HCT116 (cell line): Measurements from ENCODE around the gene GNB1L. TPM values are rescaled to one million over a fixed set of nuclear protein-coding genes. Genes with fewer than 3 reads are reported as not detected.

ENCODE experiments used
- ATAC-seq: fragments of 200-7000 bp; cut with Tn5 transposase; 2 replicates; pipeline ENCODE4 v1.9.1; 2020; ENCODE audit warnings: mild to moderate bottlenecking, moderate library complexity
- BruUV-seq: library from RNA; stranded (reverse); fragments of 400-500 nt; replicated peaks from 2 replicates; lab custom pipeline; 2021; lab: Mats Ljungman, UMichigan
- CTCF ChIA-PET: fragments of 300-600 bp; sonication (Branson Sonifier 250); formaldehyde crosslinking; loops from one replicate; lab custom pipeline; 2021; ENCODE audit warnings: antibody characterized with exemption; lab: Charles Lee
- POLR2A ChIA-PET: fragments of 300-600, 350-600 bp; sonication (Branson Sonifier 250); formaldehyde crosslinking; loops from one replicate; lab custom pipeline; 2021; ENCODE audit warnings: antibody characterized with exemption; lab: Charles Lee
- RAD21 ChIA-PET, 2 experiments: fragments of 300-600 bp; sonication (Branson Sonifier 250); formaldehyde crosslinking; loops; one replicate each; lab custom pipeline; 2023; ENCODE audit warnings: low total read pairs in 2 of 2; ENCODE audit not compliant: uncharacterized antibody in 2 of 2, unreplicated experiment in 2 of 2, low non-redundant PET in 1 of 2; lab: Charles Lee
- DNase-seq: peaks from one replicate; pipeline ENCODE4 v3.0.0-alpha.2; 2010; ENCODE audit warnings: low read depth, low spot score
- H2AFZ ChIP-seq: fragments of 200-600 bp; shearing (Covaris generic), sonication (generic); 2 replicates; pipeline ENCODE4 v1.6.1; 2017; ENCODE audit warnings: low read depth, mixed run types, mixed read lengths, antibody characterized with exemption, low read length; ENCODE audit not compliant: poor library complexity, severe bottlenecking
- H3K27ac ChIP-seq: 2 replicates; pipeline ENCODE4 v1.5.1; 2012; ENCODE audit warnings: low read depth, low read length
- H3K27me3 ChIP-seq: fragments of 200-600 bp; sonication (generic); 2 replicates; pipeline ENCODE4 v1.6.1; 2016; ENCODE audit warnings: mixed run types, low read length, mixed read lengths; ENCODE audit not compliant: insufficient read depth
- H3K36me3 ChIP-seq, 2 experiments: fragments of 200-500 bp in 1 of 2; fragments of 200-600 bp in 1 of 2; sonication (Bioruptor generic) in 1 of 2; sonication (generic) in 1 of 2; 2 replicates each; pipeline versions ENCODE4 v1.5.1 to v1.6.1; 2014 to 2016; ENCODE audit warnings: low read length in 2 of 2, inconsistent platforms in 1 of 2, mixed read lengths in 1 of 2, mixed run types in 1 of 2; ENCODE audit not compliant: insufficient read depth in 2 of 2, control insufficient read depth in 1 of 2
- H3K4me1 ChIP-seq, 2 experiments: fragments of 200-600 bp in 1 of 2; sonication (generic) in 1 of 2; 2 replicates each; pipeline versions ENCODE4 v1.5.1 to v1.6.1; 2012 to 2017; ENCODE audit warnings: low read length in 2 of 2, inconsistent platforms in 1 of 2, mild to moderate bottlenecking in 1 of 2, mixed read lengths in 1 of 2, mixed run types in 1 of 2, moderate library complexity in 1 of 2; ENCODE audit not compliant: insufficient read depth in 2 of 2, control insufficient read depth in 1 of 2
- H3K4me2 ChIP-seq: fragments of 200-600 bp; sonication (generic); 2 replicates; pipeline ENCODE4 v1.6.1; 2017; ENCODE audit warnings: mixed run types, low read length, mixed read lengths
- H3K4me3 ChIP-seq, 2 experiments: fragments of 200-600 bp in 1 of 2; sonication (generic) in 1 of 2; replicated peaks in 1 of 2; 2 replicates each; pipeline ENCODE4 v1.5.1; 2011 to 2016; ENCODE audit warnings: low read length in 2 of 2, control low read depth in 1 of 2, low read depth in 1 of 2, mild to moderate bottlenecking in 1 of 2, mixed read lengths in 1 of 2, mixed run types in 1 of 2
- H3K79me2 ChIP-seq: fragments of 200-600 bp; sonication (generic); 2 replicates; pipeline ENCODE4 v1.6.1; 2017; ENCODE audit warnings: mild to moderate bottlenecking, mixed run types, low read length, moderate library complexity, mixed read lengths; ENCODE audit not compliant: insufficient read depth
- H3K9ac ChIP-seq: fragments of 200-600 bp; sonication (generic); 2 replicates; pipeline ENCODE4 v1.6.1; 2016; ENCODE audit warnings: low read length, mixed read lengths
- H3K9me2 ChIP-seq: fragments of 200-600 bp; sonication (generic), shearing (Covaris generic); 2 replicates; pipeline ENCODE4 v1.6.1; 2017; ENCODE audit warnings: mixed run types, mild to moderate bottlenecking, moderate library complexity; ENCODE audit not compliant: insufficient read depth
- H3K9me3 ChIP-seq, 2 experiments: fragments of 200-500 bp in 1 of 2; fragments of 200-600 bp in 1 of 2; sonication (Bioruptor generic) in 1 of 2; sonication (generic) in 1 of 2; 2 replicates each; pipeline ENCODE4 v1.6.1; 2014 to 2017; ENCODE audit warnings: low read length in 2 of 2, mixed read lengths in 2 of 2, inconsistent platforms in 1 of 2, low read depth in 1 of 2, mild to moderate bottlenecking in 1 of 2, mixed run types in 1 of 2, moderate library complexity in 1 of 2; ENCODE audit not compliant: control insufficient read depth in 1 of 2, insufficient read depth in 1 of 2
- H4K20me1 ChIP-seq: fragments of 200-600 bp; sonication (generic), shearing (Covaris generic); 2 replicates; pipeline ENCODE4 v1.6.1; 2017; ENCODE audit warnings: mixed run types, mild to moderate bottlenecking, moderate library complexity; ENCODE audit not compliant: insufficient read depth
- CBX3 ChIP-seq: IDR thresholded peaks from 2 replicates; pipeline ENCODE4 v1.6.1; 2012; ENCODE audit warnings: low read depth
- CEBPB ChIP-seq: IDR thresholded peaks from 2 replicates; pipeline ENCODE4 v1.6.1; 2012; ENCODE audit warnings: low read depth
- EGR1 ChIP-seq: IDR thresholded peaks from 2 replicates; pipeline ENCODE4 v1.6.1; 2012; ENCODE audit warnings: low read depth
- ELF1 ChIP-seq: IDR thresholded peaks from 2 replicates; pipeline ENCODE4 v1.6.1; 2012; ENCODE audit warnings: low read depth, borderline replicate concordance
- EZH2 ChIP-seq: fragments of 200-600 bp; sonication (generic); IDR thresholded peaks from 2 replicates; pipeline ENCODE4 v1.6.1; 2017; ENCODE audit warnings: antibody characterized with exemption, mixed run types
- EZH2phosphoT487 ChIP-seq: fragments of 200-600 bp; IDR thresholded peaks from 2 replicates; pipeline ENCODE4 v1.6.1; 2018; ENCODE audit warnings: antibody characterized with exemption, borderline replicate concordance
- JUND ChIP-seq: IDR thresholded peaks from 2 replicates; pipeline ENCODE4 v1.6.1; 2012
- POLR2A ChIP-seq: IDR thresholded peaks from 2 replicates; pipeline ENCODE4 v1.7.0; 2011; ENCODE audit warnings: borderline replicate concordance; ENCODE audit not compliant: insufficient read depth, insufficient read length; ENCODE audit errors: extremely low read depth
- POLR2AphosphoS5 ChIP-seq: IDR thresholded peaks from 2 replicates; pipeline ENCODE4 v1.6.1; 2011; ENCODE audit warnings: mild to moderate bottlenecking, low read depth, low read length, moderate library complexity
- RAD21 ChIP-seq: IDR thresholded peaks from 2 replicates; pipeline ENCODE4 v1.6.1; 2012; ENCODE audit warnings: low read depth, mild to moderate bottlenecking
- TCF7L2 ChIP-seq: IDR thresholded peaks from 2 replicates; pipeline ENCODE4 v1.7.0; 2011; ENCODE audit warnings: borderline replicate concordance, inconsistent platforms; ENCODE audit not compliant: insufficient read depth, insufficient read length; ENCODE audit errors: extremely low read depth
- ZFX ChIP-seq: fragments of 450-650 bp; IDR thresholded peaks from 2 replicates; pipeline ENCODE4 v1.6.1; 2017
- intact Hi-C: fragments of 100-400 bp; cut with micrococcal nuclease; formaldehyde crosslinking; loops from 2 replicates; pipeline ENCODE4 v1.10.0; 2022
- total RNA-seq: library from RNA; stranded (reverse); gene quantifications from one replicate; pipeline ENCODE4 v1.2.1, GENCODE V29; 2021; ENCODE audit not compliant: unreplicated experiment
- TF ChIP-seq, protein P1 (sequence below): IDR thresholded peaks from 2 replicates; pipeline ENCODE4 v1.6.1; 2012
- TF ChIP-seq, protein P2 (sequence below): IDR thresholded peaks from 2 replicates; pipeline ENCODE4 v1.6.1; 2012; ENCODE audit warnings: low read depth

The GNB1L gene
- total RNA-seq, 1 experiment from 2014 or later, result 12.1 TPM

DNA sequence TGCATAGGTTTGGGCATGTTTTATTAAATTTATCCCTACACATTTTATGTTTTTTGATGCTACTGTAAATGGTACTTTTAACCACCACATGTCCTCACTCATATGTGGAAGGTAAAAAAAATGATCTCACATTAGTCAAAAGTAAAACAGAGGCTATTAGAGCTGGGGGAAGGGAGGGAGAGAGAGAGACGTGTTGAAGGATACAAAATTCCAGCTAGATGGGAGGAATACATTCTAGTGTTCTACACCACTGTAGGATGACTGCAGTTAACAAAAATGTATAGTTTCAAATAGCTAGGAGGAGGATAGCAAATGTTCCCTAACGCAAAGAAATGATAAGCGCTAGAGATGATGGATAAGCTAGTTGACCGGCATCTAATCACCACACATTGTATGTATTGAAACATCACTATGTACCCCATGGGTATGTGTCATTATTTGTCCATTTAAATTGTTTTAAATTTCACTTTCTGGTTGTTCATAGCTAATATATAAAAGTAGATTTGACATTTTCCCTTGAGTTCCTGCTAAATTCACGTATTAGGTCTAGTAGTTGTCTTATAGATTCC lies 9.9 kb upstream of the GNB1L start:
- Histone ChIP-seq H3K4me3 (no peak overlapping the region), H3K27me3 (no peaks in the 10 kb centered on the region), H3K27ac (no peak overlapping the region), H3K9ac (no peak overlapping the region), H3K4me2 (no peak overlapping the region), H3K79me2 (no peaks in the 10 kb centered on the region), H3K9me3 (no peaks in the 10 kb centered on the region), H3K9me2 (no peaks in the 10 kb centered on the region), H3K36me3 (no peaks in the 10 kb centered on the region), H2AFZ (no peak overlapping the region), H3K4me1 (no peaks in the 10 kb centered on the region), H4K20me1 (no peaks in the 10 kb centered on the region)
- CTCF ChIA-PET, result no interaction called here
- intact Hi-C loops, result no loop called here
- TF ChIP-seq, protein P1, sequence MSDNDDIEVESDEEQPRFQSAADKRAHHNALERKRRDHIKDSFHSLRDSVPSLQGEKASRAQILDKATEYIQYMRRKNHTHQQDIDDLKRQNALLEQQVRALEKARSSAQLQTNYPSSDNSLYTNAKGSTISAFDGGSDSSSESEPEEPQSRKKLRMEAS, result no peak
- TF ChIP-seq CBX3 (no peak), TCF7L2 (no peak), JUND (no peak), POLR2AphosphoS5 (no peak), ELF1 (no peak), EZH2 (no peak), CEBPB (no peak), POLR2A (no peak), EGR1 (no peak), EZH2phosphoT487 (no peak), RAD21 (no peak), ZFX (no peak)
- TF ChIP-seq, protein P2, sequence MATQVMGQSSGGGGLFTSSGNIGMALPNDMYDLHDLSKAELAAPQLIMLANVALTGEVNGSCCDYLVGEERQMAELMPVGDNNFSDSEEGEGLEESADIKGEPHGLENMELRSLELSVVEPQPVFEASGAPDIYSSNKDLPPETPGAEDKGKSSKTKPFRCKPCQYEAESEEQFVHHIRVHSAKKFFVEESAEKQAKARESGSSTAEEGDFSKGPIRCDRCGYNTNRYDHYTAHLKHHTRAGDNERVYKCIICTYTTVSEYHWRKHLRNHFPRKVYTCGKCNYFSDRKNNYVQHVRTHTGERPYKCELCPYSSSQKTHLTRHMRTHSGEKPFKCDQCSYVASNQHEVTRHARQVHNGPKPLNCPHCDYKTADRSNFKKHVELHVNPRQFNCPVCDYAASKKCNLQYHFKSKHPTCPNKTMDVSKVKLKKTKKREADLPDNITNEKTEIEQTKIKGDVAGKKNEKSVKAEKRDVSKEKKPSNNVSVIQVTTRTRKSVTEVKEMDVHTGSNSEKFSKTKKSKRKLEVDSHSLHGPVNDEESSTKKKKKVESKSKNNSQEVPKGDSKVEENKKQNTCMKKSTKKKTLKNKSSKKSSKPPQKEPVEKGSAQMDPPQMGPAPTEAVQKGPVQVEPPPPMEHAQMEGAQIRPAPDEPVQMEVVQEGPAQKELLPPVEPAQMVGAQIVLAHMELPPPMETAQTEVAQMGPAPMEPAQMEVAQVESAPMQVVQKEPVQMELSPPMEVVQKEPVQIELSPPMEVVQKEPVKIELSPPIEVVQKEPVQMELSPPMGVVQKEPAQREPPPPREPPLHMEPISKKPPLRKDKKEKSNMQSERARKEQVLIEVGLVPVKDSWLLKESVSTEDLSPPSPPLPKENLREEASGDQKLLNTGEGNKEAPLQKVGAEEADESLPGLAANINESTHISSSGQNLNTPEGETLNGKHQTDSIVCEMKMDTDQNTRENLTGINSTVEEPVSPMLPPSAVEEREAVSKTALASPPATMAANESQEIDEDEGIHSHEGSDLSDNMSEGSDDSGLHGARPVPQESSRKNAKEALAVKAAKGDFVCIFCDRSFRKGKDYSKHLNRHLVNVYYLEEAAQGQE, result no peak
- DNase-seq (no peak), ATAC-seq (no peak)
- BruUV-seq, result no TSS peak
- RAD21 ChIA-PET, result no interaction called here
- POLR2A ChIA-PET, result no interaction called here
